H9 (cell line): ENCODE results near the gene OLIG2. TPM values are rescaled to one million over a fixed set of nuclear protein-coding genes. Genes with fewer than 3 reads are reported as not detected.

Source experiments
- DNase-seq: peaks from one replicate; pipeline ENCODE4 v3.0.0-alpha.2; 2017
- H2AFZ ChIP-seq: one replicate; pipeline ENCODE4 v1.6.1; 2013; ENCODE audit warnings: mild to moderate bottlenecking, low read length, control low read depth, moderate library complexity
- H2AK5ac ChIP-seq: 2 replicates; pipeline ENCODE4 v1.6.1; 2013; ENCODE audit warnings: low read length, control low read depth, mixed read lengths; ENCODE audit not compliant: insufficient read length
- H2BK120ac ChIP-seq: one replicate; pipeline ENCODE4 v1.6.1; 2013; ENCODE audit warnings: low read depth, mild to moderate bottlenecking, low read length, control low read depth, inconsistent platforms; ENCODE audit not compliant: poor library complexity, severe bottlenecking
- H2BK12ac ChIP-seq: 2 replicates; pipeline ENCODE4 v1.6.1; 2013; ENCODE audit warnings: low read length, control low read depth, mixed read lengths, low read depth; ENCODE audit not compliant: insufficient read length
- H2BK15ac ChIP-seq: 2 replicates; pipeline ENCODE4 v1.6.1; 2013; ENCODE audit warnings: low read depth, low read length, control low read depth
- H2BK20ac ChIP-seq: one replicate; pipeline ENCODE4 v1.6.1; 2013; ENCODE audit warnings: low read depth, mild to moderate bottlenecking, low read length, control low read depth, inconsistent platforms; ENCODE audit not compliant: poor library complexity, severe bottlenecking
- H2BK5ac ChIP-seq: 2 replicates; pipeline ENCODE4 v1.6.1; 2013; ENCODE audit warnings: low read length, control low read depth, mixed read lengths; ENCODE audit not compliant: insufficient read length
- H3K14ac ChIP-seq: 2 replicates; pipeline ENCODE4 v1.6.1; 2013; ENCODE audit warnings: low read length, control low read depth; ENCODE audit not compliant: insufficient read depth
- H3K18ac ChIP-seq: 2 replicates; pipeline ENCODE4 v1.6.1; 2013; ENCODE audit warnings: low read depth, mild to moderate bottlenecking, mixed read lengths, low read length, control low read depth; ENCODE audit not compliant: insufficient read length
- H3K23ac ChIP-seq: 2 replicates; pipeline ENCODE4 v1.6.1; 2013; ENCODE audit warnings: low read length, control low read depth, mixed read lengths, low read depth; ENCODE audit not compliant: insufficient read length
- H3K23me2 ChIP-seq: 2 replicates; pipeline ENCODE4 v1.6.1; 2013; ENCODE audit warnings: low read depth, mild to moderate bottlenecking, mixed read lengths, low read length, control low read depth; ENCODE audit not compliant: insufficient read length, poor library complexity, severe bottlenecking
- H3K27ac ChIP-seq: 2 replicates; pipeline ENCODE4 v1.5.1; 2013; ENCODE audit warnings: low read length, control low read depth, mixed read lengths, low read depth; ENCODE audit not compliant: insufficient read length
- H3K27me3 ChIP-seq: 2 replicates; pipeline ENCODE4 v1.6.1; 2013; ENCODE audit warnings: low read length, control low read depth, inconsistent platforms; ENCODE audit not compliant: insufficient read depth
- H3K4ac ChIP-seq: 2 replicates; pipeline ENCODE4 v1.6.1; 2013; ENCODE audit warnings: low read depth, mild to moderate bottlenecking, control low read depth, inconsistent platforms, low read length, moderate library complexity
- H3K4me1 ChIP-seq: 2 replicates; pipeline ENCODE4 v1.6.1; 2013; ENCODE audit warnings: low read length, control low read depth, inconsistent platforms; ENCODE audit not compliant: insufficient read depth
- H3K4me2 ChIP-seq: 2 replicates; pipeline ENCODE4 v1.6.1; 2013; ENCODE audit warnings: low read length, control low read depth, mixed read lengths; ENCODE audit not compliant: insufficient read length, insufficient read depth
- H3K56ac ChIP-seq: 2 replicates; pipeline ENCODE4 v1.6.1; 2013; ENCODE audit warnings: low read depth, mild to moderate bottlenecking, mixed read lengths, low read length, control low read depth; ENCODE audit not compliant: insufficient read length
- H3K79me1 ChIP-seq: 2 replicates; pipeline ENCODE4 v1.6.1; 2013; ENCODE audit warnings: low read depth, mild to moderate bottlenecking, moderate library complexity, low read length, control low read depth, inconsistent platforms; ENCODE audit not compliant: insufficient read depth, poor library complexity, severe bottlenecking
- H3K79me2 ChIP-seq: 2 replicates; pipeline ENCODE4 v1.6.1; 2013; ENCODE audit warnings: low read length, control low read depth, inconsistent platforms; ENCODE audit not compliant: insufficient read depth
- H3K9ac ChIP-seq: 2 replicates; pipeline ENCODE4 v1.6.1; 2013; ENCODE audit warnings: low read length, control low read depth, mixed read lengths; ENCODE audit not compliant: insufficient read length; ENCODE audit errors: extremely low read depth
- H3K9me3 ChIP-seq: one replicate; pipeline ENCODE4 v1.6.1; 2013; ENCODE audit warnings: low read depth, low read length, inconsistent platforms; ENCODE audit not compliant: control insufficient read depth
- H3T11ph ChIP-seq: one replicate; pipeline ENCODE4 v1.6.1; 2013; ENCODE audit warnings: mild to moderate bottlenecking, low read length, control low read depth, inconsistent platforms
- H4K20me1 ChIP-seq: one replicate; pipeline ENCODE4 v1.6.1; 2013; ENCODE audit not compliant: control insufficient read depth, insufficient read length, insufficient read depth
- H4K5ac ChIP-seq: 2 replicates; pipeline ENCODE4 v1.6.1; 2013; ENCODE audit warnings: low read depth, mild to moderate bottlenecking, mixed read lengths, low read length, control low read depth; ENCODE audit not compliant: insufficient read length
- H4K8ac ChIP-seq: replicated peaks from 2 replicates; pipeline ENCODE4 v1.6.1; 2013; ENCODE audit warnings: low read length, control low read depth, mixed read lengths, low read depth; ENCODE audit not compliant: insufficient read length
- H4K91ac ChIP-seq: 2 replicates; pipeline ENCODE4 v1.6.1; 2013; ENCODE audit warnings: low read depth, mild to moderate bottlenecking, moderate library complexity, mixed read lengths, low read length, control low read depth; ENCODE audit not compliant: insufficient read length
- H3K27ac Mint-ChIP-seq, 3 experiments: 2 replicates in 2 of 3; 3 replicates in 1 of 3; pipeline ENCODE4 v1.8.0; 2020 to 2021; ENCODE audit warnings: mixed read lengths in 3 of 3, mild to moderate bottlenecking in 1 of 3, moderate library complexity in 1 of 3
- H3K27me3 Mint-ChIP-seq: 2 replicates; pipeline ENCODE4 v1.8.0; 2021; ENCODE audit warnings: low read depth, mild to moderate bottlenecking, moderate library complexity, mixed read lengths
- H3K36me3 Mint-ChIP-seq, 3 experiments: 2 replicates in 2 of 3; 3 replicates in 1 of 3; pipeline ENCODE4 v1.8.0; 2020 to 2021; ENCODE audit warnings: low read depth in 3 of 3, mixed read lengths in 3 of 3; ENCODE audit not compliant: insufficient read depth in 1 of 3
- H3K4me1 Mint-ChIP-seq, 2 experiments: 2 replicates each; pipeline ENCODE4 v1.8.0; 2020; ENCODE audit warnings: mixed read lengths in 2 of 2
- H3K4me3 Mint-ChIP-seq, 2 experiments: 2 replicates in 1 of 2; 3 replicates in 1 of 2; pipeline ENCODE4 v1.8.0; 2020 to 2021; ENCODE audit warnings: mild to moderate bottlenecking in 2 of 2, mixed read lengths in 2 of 2, moderate library complexity in 1 of 2
- H3K9me3 Mint-ChIP-seq, 2 experiments: 2 replicates in 1 of 2; 3 replicates in 1 of 2; pipeline ENCODE4 v1.8.0; 2020; ENCODE audit warnings: mild to moderate bottlenecking in 2 of 2, mixed read lengths in 2 of 2, moderate library complexity in 1 of 2
- CTCF ChIP-seq: fragments of 200-600 bp; sonication (generic); conservative IDR thresholded peaks from 3 replicates; pipeline ENCODE4 v1.8.0; 2021; ENCODE audit warnings: antibody characterized with exemption, mild to moderate bottlenecking
- WGBS: extraction: QIAGEN DNeasy Blood & Tissue Kit; methylation state at CpG from one replicate; pipeline ENCODE4 v1.1.7; 2013; ENCODE audit warnings: missing lambda C conversion rate, low lambda C conversion rate, mixed read lengths; ENCODE audit not compliant: insufficient read length; ENCODE audit errors: extremely low coverage; 5-methylcytosine and 5-hydroxymethylcytosine counted together
- total RNA-seq: library from RNA; stranded (reverse); gene quantifications from 2 replicates; pipeline ENCODE4 v1.2.1, GENCODE V29; 2021

The OLIG2 gene
- total RNA-seq, 1 experiment from 2014 or later: 1.4 TPM

DNA sequence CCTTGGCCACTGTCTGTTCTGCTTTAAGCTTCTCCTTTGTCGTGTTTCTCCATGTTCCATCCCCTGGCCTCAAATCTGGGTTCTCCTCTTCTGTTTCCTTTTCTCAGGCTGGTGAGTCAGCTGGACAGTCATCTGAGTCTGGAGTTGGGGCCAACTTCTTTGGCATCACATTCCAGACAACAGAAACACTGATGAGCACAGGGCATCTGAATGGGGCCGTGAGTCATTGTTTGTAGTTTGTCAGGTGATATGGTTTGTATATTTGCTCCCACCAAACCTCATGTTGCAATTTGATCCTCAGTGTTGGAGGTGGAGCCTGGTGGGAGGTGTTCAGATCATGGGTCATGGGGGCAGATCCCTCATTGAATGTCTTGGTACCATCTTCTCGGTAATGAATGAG lies 14.3 kb upstream of the OLIG2 start:
- WGBS: no CpG with 5 or more reads among the region's 3 CpGs
- H3K27ac ChIP-seq: no peak overlapping the region
- no peak overlapping the region for H3K4ac ChIP-seq
- peaks cover 0 to 1% (median 0%) of the 10 kb centered on the region in 3 experiments; a peak in 2 of 7 replicates for H3K36me3 Mint-ChIP-seq
- no peak overlapping the region for H3K4me2 ChIP-seq
- H3K4me1 Mint-ChIP-seq: peaks cover 11 to 12% of the 10 kb centered on the region in 2 experiments
- no peak overlapping the region for H2AK5ac ChIP-seq
- peaks cover 37% of the 10 kb centered on the region for H3K27me3 Mint-ChIP-seq
- no peak overlapping the region for H2BK15ac ChIP-seq
- no peak overlapping the region for H3T11ph ChIP-seq
- H3K9me3 ChIP-seq: no peaks in the 10 kb centered on the region
- no peak overlapping the region for H2BK120ac ChIP-seq
- no peak overlapping the region for H2BK5ac ChIP-seq
- no peaks in the 10 kb centered on the region for H3K79me1 ChIP-seq
- TF ChIP-seq CTCF: no peak
- H3K14ac ChIP-seq: no peak overlapping the region
- H3K9ac ChIP-seq: no peak overlapping the region
- H3K9me3 Mint-ChIP-seq: peaks cover 2 to 5% of the 10 kb centered on the region in 2 experiments; a peak in 3 of 5 replicates
- no peak overlapping the region for H3K56ac ChIP-seq
- H3K23ac ChIP-seq: no peak overlapping the region
- H3K79me2 ChIP-seq: no peaks in the 10 kb centered on the region
- H4K20me1 ChIP-seq: no peaks in the 10 kb centered on the region
- H3K27me3 ChIP-seq: no peaks in the 10 kb centered on the region; the same call in 1 of the 2 replicates
- no peak overlapping the region for H3K4me3 Mint-ChIP-seq
- no peak overlapping the region for H4K8ac ChIP-seq
- no peaks in the 10 kb centered on the region for H3K23me2 ChIP-seq
- no peak overlapping the region for H3K18ac ChIP-seq
- H4K91ac ChIP-seq: no peak overlapping the region
- H3K27ac Mint-ChIP-seq: no peak overlapping the region
- no peak overlapping the region for H2AFZ ChIP-seq
- H2BK20ac ChIP-seq: no peak overlapping the region
- no peak overlapping the region for H2BK12ac ChIP-seq
- H4K5ac ChIP-seq: no peak overlapping the region
- no peaks in the 10 kb centered on the region for H3K4me1 ChIP-seq
- DNase-seq: no peak
